GM04503 (cell line): ENCODE measurements around the gene OSMR.

Source experiments
- DNase-seq: peaks from one replicate; pipeline ENCODE4 v3.0.0-alpha.2; 2012; ENCODE audit warnings: low read depth

Gene OSMR

GRCh38 chr5:38926121-38926520, 80.3 kb downstream of the OSMR start:
- no peak for DNase-seq

GRCh38 chr5:38927470-38927869, 81.7 kb downstream of the OSMR start:
- DNase-seq: no peak

DNA sequence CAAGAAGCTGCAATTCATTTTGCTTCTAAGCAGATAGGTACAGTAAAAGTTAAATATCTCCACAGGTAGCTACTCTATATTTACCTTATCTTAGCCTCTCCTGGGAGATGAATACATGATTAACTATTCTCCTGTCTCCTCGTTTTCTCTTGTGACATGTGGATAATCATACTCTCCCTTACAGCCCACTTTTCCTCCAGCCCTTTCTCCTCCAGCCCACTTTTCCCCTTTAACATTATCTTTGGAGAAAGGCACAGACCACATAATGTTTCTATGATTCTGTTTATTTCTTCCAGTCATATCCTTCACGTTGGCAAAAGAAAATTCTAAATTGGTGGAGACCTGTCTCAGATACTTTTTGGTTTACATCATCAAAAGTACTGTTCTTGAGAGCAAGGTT, 84.0 kb downstream of the OSMR start:
- DNase-seq: no peak

GRCh38 chr5:38931731-38932130, 85.9 kb downstream of the OSMR start:
- no peak for DNase-seq

- DNase-seq: no peak
Observed at GRCh38 chr5:38932854-38933408, 87.1 kb downstream of the OSMR start.

- no peak for DNase-seq
Observed at GRCh38 chr5:38935437-38935836, 89.6 kb downstream of the OSMR start.

GRCh38 chr5:38936269-38936668, 90.5 kb downstream of the OSMR start:
- no peak for DNase-seq

GRCh38 chr5:38938424-38938823, 92.6 kb downstream of the OSMR start:
- no peak for DNase-seq

DNA sequence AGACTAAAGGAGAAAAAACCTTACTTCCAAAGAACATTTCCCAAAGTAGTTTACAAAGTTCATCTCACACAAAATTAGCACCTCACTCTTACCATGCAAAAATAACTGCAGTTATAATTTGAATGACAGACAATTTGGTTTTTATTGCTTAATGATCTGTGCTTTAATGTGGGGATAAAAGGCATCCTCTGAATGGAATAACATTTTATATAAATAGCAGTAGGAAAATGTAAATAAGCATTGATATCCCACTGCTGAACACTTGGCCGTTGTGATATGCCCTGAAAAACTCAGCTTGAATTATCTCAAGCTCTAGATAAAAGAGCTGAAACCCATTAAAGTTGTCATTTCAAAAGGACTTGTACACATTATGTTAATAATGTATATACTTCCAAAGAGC, 93.2 kb downstream of the OSMR start:
- DNase-seq: no peak

- DNase-seq: no peak
Observed at GRCh38 chr5:38940230-38940858, 94.5 kb downstream of the OSMR start.

DNA sequence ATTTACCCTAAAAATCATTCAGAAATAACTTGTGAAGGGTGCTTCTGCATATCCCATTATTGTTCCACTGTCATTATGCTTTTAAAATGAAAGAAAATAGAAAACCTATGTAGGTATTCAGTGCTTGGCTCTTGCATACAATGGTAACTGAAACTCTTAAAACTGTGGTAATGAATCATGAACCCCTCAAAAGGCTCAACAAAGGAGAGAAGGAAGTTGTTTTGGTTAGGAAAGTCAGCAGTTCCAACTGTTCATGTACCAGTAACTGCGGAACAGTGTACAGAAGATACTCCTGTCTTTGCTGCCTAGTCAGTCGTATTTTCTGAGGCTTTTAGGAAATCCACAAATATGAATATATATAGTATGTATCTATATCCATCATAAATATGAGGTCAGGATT, 96.1 kb downstream of the OSMR start:
- no peak for DNase-seq

GRCh38 chr5:38944282-38944681, 98.5 kb downstream of the OSMR start:
- DNase-seq: no peak

GRCh38 chr5:38948501-38948900, 102.7 kb downstream of the OSMR start:
- DNase-seq: peak; percentile 57

GRCh38 chr5:38953426-38954012, 107.7 kb downstream of the OSMR start:
- DNase-seq: no peak

- no peak for DNase-seq
Observed at GRCh38 chr5:38961691-38962090, 115.9 kb downstream of the OSMR start.

GRCh38 chr5:38968665-38969064, 122.9 kb downstream of the OSMR start:
- DNase-seq: no peak

DNA sequence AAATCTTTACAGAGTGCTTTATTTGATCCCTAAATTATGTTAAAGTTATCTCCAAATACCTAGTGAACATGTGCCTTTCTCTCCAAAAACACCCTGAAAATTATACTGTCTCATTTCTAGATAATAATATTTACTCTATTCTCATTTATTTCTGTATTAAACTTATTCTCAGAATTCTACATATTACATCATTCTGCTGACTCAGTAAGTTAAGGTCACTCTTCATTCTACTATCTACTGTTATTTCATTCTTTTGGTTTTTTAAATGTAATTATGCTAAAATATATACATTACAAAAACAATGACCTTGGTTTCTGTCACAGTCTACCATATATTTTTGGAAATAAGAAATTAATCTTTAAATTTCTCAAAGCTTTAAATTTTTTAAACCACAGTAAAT, 132.2 kb downstream of the OSMR start:
- DNase-seq: no peak

DNA sequence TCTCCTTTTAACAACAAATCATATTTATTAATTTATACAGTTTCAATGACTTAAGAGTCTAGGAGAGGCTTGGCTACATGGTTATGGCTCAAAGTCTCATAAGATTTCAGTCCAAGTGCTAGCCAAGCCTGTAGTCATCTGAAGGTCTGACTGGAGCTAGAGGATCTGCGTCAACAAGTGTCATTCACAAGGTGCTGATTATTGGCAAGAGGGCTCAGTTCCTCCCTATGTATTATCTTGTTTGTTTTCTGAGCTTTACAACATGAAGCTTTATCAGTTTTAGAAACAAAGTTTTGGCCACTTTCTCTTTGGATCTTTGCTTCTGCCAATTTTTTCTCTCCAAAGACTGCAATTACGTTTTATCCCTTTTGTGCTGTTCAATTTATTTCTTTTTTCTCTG, 133.7 kb downstream of the OSMR start:
- no peak for DNase-seq
